Activated CD4-positive, CD25-positive, alpha-beta regulatory T cell treated with anti-CD3 and anti-CD28 coated beads, Interleukin-2, amount 50 U/mL, for 16 hours (primary cell): ENCODE data around the gene SEC22C.
"Not testable (repeated sequence)": the region's sequence is repeated elsewhere in the genome, so short reads cannot be mapped to it uniquely, and the experiment has no call there.

ENCODE experiments used
- DNase-seq: peaks from one replicate; pipeline ENCODE4 v3.0.0-alpha.2; 2020; ENCODE audit warnings: low read depth, low spot score

SEC22C gene

GRCh38 chr3:42581400-42581708, 413 bp downstream of the SEC22C start:
- DNase-seq: no peak

DNA sequence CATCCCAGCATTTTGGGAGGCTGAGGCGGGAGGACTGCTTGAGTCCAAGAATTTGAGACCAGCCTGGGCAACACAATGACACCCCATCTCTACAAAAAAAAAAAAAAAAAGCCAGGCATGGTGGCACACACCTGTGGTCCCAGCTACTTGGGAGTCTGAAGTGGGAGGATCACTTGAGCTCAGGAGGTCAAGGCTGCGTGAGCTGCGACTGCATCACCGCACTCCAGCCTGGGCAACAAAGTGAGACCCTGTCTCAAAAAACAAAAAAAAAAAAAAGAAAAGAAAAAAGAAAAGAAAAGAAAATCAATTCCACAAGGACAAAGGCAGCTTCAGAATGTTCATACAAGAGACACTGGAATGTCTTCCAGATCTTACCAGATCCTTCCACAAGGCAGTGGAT, 2.4 kb downstream of the SEC22C start:
- not testable (repeated sequence) for DNase-seq

- DNase-seq: no peak
Observed at GRCh38 chr3:42578054-42578453, 3.7 kb downstream of the SEC22C start.

- DNase-seq: no peak
Observed at GRCh38 chr3:42575137-42575741, 6.5 kb downstream of the SEC22C start.

GRCh38 chr3:42572278-42572677, 9.5 kb downstream of the SEC22C start:
- no peak for DNase-seq

- DNase-seq: no peak
Observed at GRCh38 chr3:42569593-42570142, 12.1 kb downstream of the SEC22C start.

DNA sequence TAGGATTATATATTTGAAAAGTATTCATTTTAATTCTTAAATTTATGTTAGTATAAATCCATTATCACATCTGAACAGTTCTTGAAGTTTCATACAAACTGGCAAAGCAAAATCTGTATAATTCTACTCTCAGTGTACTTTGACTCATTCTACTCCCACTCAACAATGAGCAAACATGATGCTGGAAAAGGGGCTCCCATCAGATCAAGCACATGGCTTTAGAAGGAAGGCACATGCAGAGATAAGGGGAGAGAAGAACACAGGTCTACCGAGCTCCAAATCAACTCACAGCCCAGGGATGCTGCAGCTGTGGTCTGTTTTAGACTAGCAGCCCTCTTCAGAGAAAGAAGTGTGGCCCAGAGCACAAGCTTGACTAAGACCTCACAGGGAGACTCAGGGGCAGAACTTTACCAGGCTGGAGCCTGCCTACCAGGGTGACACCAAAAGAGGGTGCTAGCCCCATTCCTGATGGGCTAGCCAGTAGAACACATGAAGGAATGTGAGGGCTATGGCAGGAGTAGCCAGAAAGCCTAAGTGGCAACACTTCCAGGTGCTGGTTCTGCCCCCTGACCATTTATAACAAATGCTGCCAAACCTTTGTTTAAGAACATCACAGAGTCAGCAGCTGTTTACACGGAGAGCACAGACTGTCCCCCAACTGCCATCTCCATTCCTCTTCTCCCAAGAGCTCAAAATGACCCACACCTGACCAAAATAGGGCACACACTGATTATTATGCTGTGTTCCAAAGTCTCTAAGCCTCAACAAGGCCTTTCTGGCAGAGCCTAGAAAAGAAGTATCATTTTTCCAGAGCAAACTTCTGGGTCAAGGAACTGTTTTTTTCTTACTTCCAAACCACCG, 19.5 kb downstream of the SEC22C start:
- DNase-seq: no peak

GRCh38 chr3:42557854-42558253, 23.9 kb downstream of the SEC22C start:
- no peak for DNase-seq

- not testable (repeated sequence) for DNase-seq
Observed at GRCh38 chr3:42556817-42557216, 24.9 kb downstream of the SEC22C start.

- no peak for DNase-seq
Observed at GRCh38 chr3:42556089-42556632, 25.6 kb downstream of the SEC22C start.

GRCh38 chr3:42552830-42553229, 28.9 kb downstream of the SEC22C start:
- DNase-seq: no peak

GRCh38 chr3:42550250-42550649, 31.5 kb downstream of the SEC22C start:
- DNase-seq: no peak

GRCh38 chr3:42549131-42549530, 32.6 kb downstream of the SEC22C start:
- DNase-seq: no peak

- DNase-seq: peak; percentile 47
Observed at GRCh38 chr3:42547401-42547945, 34.3 kb downstream of the SEC22C start.

DNA sequence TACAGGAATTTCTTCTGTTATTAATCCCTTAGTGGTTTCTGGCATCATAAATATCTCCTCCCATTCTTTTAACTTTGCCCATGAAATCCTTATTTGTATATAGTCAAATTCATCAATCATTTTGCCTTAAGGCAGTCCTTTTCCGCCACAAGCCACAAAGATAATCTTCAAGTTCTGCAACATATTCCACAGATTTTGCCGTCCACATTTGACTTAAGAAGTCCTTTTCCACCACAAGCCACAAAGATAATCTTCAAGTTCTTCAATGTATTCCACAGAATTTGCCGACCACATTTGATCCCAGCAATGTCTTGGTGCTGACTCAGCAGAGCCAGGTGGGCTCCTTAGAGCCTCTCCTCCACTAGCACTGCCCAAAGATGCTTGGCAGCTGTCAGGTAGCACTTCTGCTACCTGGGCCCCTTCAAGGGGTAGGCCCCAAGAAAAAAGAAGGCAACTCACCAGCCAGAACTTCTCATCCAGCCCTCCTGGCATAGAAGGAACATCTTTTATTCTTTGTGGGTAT, 35.0 kb downstream of the SEC22C start:
- no peak for DNase-seq

GRCh38 chr3:42545284-42545900, 36.4 kb downstream of the SEC22C start:
- no peak for DNase-seq

GRCh38 chr3:42544492-42545283, 37.1 kb downstream of the SEC22C start:
- DNase-seq: no peak

- no peak for DNase-seq
Observed at GRCh38 chr3:42541079-42541478, 40.7 kb downstream of the SEC22C start.

DNA sequence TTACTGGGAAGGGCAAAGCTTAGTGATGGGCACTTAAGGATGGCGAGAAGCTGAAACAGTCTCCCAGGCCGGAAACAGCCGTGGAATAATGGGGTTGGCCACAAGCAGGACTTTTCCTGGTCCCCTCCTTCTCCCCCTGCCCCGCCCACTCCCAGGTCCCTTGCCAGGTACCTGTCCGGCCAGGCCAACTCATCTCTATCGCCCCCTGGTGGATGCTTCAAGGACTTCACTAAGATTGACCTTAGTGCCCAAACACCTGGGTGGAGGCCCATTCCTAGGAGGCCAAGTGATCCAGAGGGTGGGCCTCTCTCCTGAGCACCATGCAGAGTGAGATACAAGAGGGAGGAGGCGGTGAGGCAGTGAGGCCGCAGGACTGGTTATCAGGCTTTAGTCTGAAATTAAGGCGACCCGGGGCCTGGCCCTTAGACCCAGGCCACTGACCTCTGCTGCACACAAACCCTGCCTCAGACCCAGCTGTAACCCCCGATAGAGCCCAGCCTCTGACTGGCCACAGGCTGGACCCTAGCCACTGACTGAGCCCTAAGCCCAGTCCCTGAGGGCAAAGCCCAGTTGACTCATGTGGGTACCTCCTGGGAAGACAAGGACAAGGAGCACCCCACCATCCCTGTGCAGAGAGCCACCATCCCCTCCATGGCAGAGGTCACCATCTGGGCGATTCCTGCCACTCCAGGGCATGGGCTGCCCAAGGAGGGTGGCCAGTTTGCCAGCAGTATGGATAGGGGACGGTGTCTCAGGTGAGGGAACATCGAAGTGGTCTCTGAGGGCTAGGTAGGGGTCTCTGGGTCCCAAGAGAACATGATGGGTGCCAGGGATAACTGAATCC, 41.7 kb downstream of the SEC22C start:
- DNase-seq: no peak

- DNase-seq: no peak
Observed at GRCh38 chr3:42537350-42537749, 44.4 kb downstream of the SEC22C start.
